K562 (cell line): ENCODE results near the gene DET1. TPM values are rescaled to one million over a fixed set of nuclear protein-coding genes. Genes with fewer than 3 reads are reported as not detected.

Source experiments
- ATAC-seq: fragments of 200-7000 bp; cut with Tn5 transposase; 3 replicates; pipeline ENCODE4 v1.9.1; 2020; ENCODE audit warnings: moderate library complexity
- BruUV-seq: library from RNA; stranded (reverse); fragments of 400-500 nt; replicated peaks from 2 replicates; lab custom pipeline; 2021; lab: Mats Ljungman, UMichigan
- CTCF ChIA-PET: fragments of 300-600 bp; formaldehyde crosslinking; extraction: SDS; loops from one replicate; lab custom pipeline; 2021; ENCODE audit warnings: low intra/inter-chr PET ratio; lab: Yijun Ruan, JAX
- POLR2A ChIA-PET: fragments of 300-600, 350-650 bp; sonication (Branson Sonifier 250); formaldehyde crosslinking; extraction: SDS; loops from one replicate; lab custom pipeline; 2021; ENCODE audit warnings: antibody characterized with exemption, inconsistent platforms; lab: Yijun Ruan, JAX
- DNase-seq, 4 experiments: peaks; one replicate each; pipeline versions ENCODE4 v3.0.0 to v3.0.0-alpha.2; 2011 to 2018; ENCODE audit warnings: low spot score in 3 of 4, mixed read lengths in 3 of 4; ENCODE audit errors: extremely low read depth in 1 of 4
- FAIRE-seq: peaks from 2 replicates; lab custom pipeline; 2011; peaks lifted over from hg19 to GRCh38; lab: Jason Lieb, UNC
- H2AFZ ChIP-seq: 2 replicates; pipeline ENCODE4 v1.6.0; 2011; ENCODE audit warnings: low read depth, low read length, control low read depth, inconsistent platforms
- H3K27ac ChIP-seq: fragments of 200-600 bp; 3 replicates; pipeline ENCODE4 v1.8.0; 2011; ENCODE audit warnings: low read depth, mild to moderate bottlenecking, control low read depth, inconsistent platforms, low read length, moderate library complexity, mixed read lengths; ENCODE audit errors: extremely low read depth
- H3K27me3 ChIP-seq, 2 experiments: fragments of 300-600 bp in 1 of 2; 2 replicates in 1 of 2; 3 replicates in 1 of 2; pipeline versions ENCODE4 v1.6.0 to v1.8.0; 2011; ENCODE audit warnings: inconsistent platforms in 2 of 2, low read length in 2 of 2, mild to moderate bottlenecking in 1 of 2, mixed read lengths in 1 of 2, moderate library complexity in 1 of 2; ENCODE audit not compliant: control insufficient read depth in 2 of 2, insufficient read depth in 2 of 2
- H3K36me3 ChIP-seq: fragments of 300-600 bp; 3 replicates; pipeline ENCODE4 v1.8.0; 2011; ENCODE audit warnings: mild to moderate bottlenecking, low read length, inconsistent platforms; ENCODE audit not compliant: control insufficient read depth, insufficient read depth
- H3K4me1 ChIP-seq, 2 experiments: fragments of 200-600 bp in 1 of 2; replicated peaks in 1 of 2; 2 replicates in 1 of 2; 3 replicates in 1 of 2; pipeline versions ENCODE4 v1.5.1 to v1.8.0; 2011; ENCODE audit warnings: inconsistent platforms in 2 of 2, low read length in 2 of 2, mild to moderate bottlenecking in 1 of 2, mixed read lengths in 1 of 2, moderate library complexity in 1 of 2; ENCODE audit not compliant: control insufficient read depth in 2 of 2, insufficient read depth in 2 of 2
- H3K4me2 ChIP-seq: 2 replicates; pipeline ENCODE4 v1.6.1; 2011; ENCODE audit warnings: low read length, control low read depth, inconsistent platforms, mixed read lengths; ENCODE audit not compliant: insufficient read depth
- H3K4me3 ChIP-seq: fragments of 200-600 bp; sonication (generic), shearing (Covaris generic); 2 replicates; pipeline ENCODE4 v1.5.1; 2016; ENCODE audit warnings: control low read depth, inconsistent platforms
- H3K79me2 ChIP-seq: fragments of 200-600 bp; 3 replicates; pipeline ENCODE4 v1.8.0; 2011; ENCODE audit warnings: low read length, inconsistent platforms; ENCODE audit not compliant: control insufficient read depth, insufficient read depth
- H3K9ac ChIP-seq, 2 experiments: 2 replicates each; pipeline versions ENCODE4 v1.6.0 to v1.6.1; 2011; ENCODE audit warnings: low read depth in 2 of 2, low read length in 2 of 2, control low read depth in 1 of 2, inconsistent platforms in 1 of 2, mild to moderate bottlenecking in 1 of 2, mixed read lengths in 1 of 2; ENCODE audit not compliant: insufficient read depth in 1 of 2
- H3K9me1 ChIP-seq: one replicate; pipeline ENCODE4 v1.6.0; 2011; ENCODE audit warnings: inconsistent platforms, mild to moderate bottlenecking, low read length, moderate library complexity; ENCODE audit not compliant: control insufficient read depth, insufficient read depth
- H3K9me3 ChIP-seq: replicated peaks from 2 replicates; pipeline ENCODE4 v1.5.1; 2011; ENCODE audit warnings: low read depth, low read length, inconsistent platforms; ENCODE audit not compliant: control insufficient read depth, insufficient read depth
- H4K20me1 ChIP-seq: replicated peaks from 2 replicates; pipeline ENCODE4 v1.6.1; 2011; ENCODE audit warnings: low read length, inconsistent platforms, mixed read lengths; ENCODE audit not compliant: control insufficient read depth, insufficient read depth
- BMI1 ChIP-seq: fragments of 150-350 bp; IDR thresholded peaks from 2 replicates; pipeline ENCODE4 v1.6.1; 2014; ENCODE audit warnings: low read length
- GABPB1 ChIP-seq: sonication (generic); formaldehyde crosslinking; IDR thresholded peaks from 2 replicates; pipeline ENCODE4 v1.8.0; 2022; ENCODE audit warnings: mild to moderate bottlenecking, missing genetic modification reagents
- HDGF ChIP-seq: fragments of 450-650 bp; IDR thresholded peaks from 2 replicates; pipeline ENCODE4 v1.6.1; 2016
- STAG1 ChIP-seq: sonication (generic); formaldehyde crosslinking; IDR thresholded peaks from 2 replicates; pipeline ENCODE4 v1.5.0; 2020; ENCODE audit warnings: missing genetic modification reagents, borderline replicate concordance
- WHSC1 ChIP-seq: IDR thresholded peaks from one replicate; pipeline ENCODE4 v1.6.1; 2012; ENCODE audit warnings: low read length, control low read depth, inconsistent platforms
- ZNF133 ChIP-seq: fragments of 250-450 bp; sonication (Bioruptor Pico); IDR thresholded peaks from 2 replicates; pipeline ENCODE4 v1.4.0; 2020; ENCODE audit warnings: mild to moderate bottlenecking
- WGBS: fragments of 100-300 bp; shearing (Covaris generic); methylation state at CpG from one replicate; pipeline ENCODE4 v1.1.6; 2016; ENCODE audit warnings: low coverage, mixed read lengths; ENCODE audit not compliant: insufficient coverage; ENCODE audit errors: missing lambda C conversion rate; 5-methylcytosine and 5-hydroxymethylcytosine counted together
- in situ Hi-C: fragments of 300-500 bp; cut with MboI; formaldehyde crosslinking; loops from 4 replicates; pipeline ENCODE4 v1.15.0; 2018; ENCODE audit warnings: inconsistent platforms, mixed read lengths
- intact Hi-C: fragments of 100-400 bp; cut with micrococcal nuclease; formaldehyde crosslinking; loops from 2 replicates; pipeline ENCODE4 v1.14.2; 2022
- polyA plus RNA-seq, 8 experiments: library from polyadenylated mRNA; depleted of rRNA in 4 of 8; stranded (reverse) in 5 of 8; unstranded in 3 of 8; fragments of >200 nt; fragmentation: Nextera tagmentation in 2 of 8; fragmentation: Illumina TruSeq in 1 of 8; extraction: Ambion mirVana in 2 of 8; extraction: Trizol in 1 of 8; gene quantifications; 2 replicates each; pipeline versions ENCODE4 v1.2.1 to v1.2.3, GENCODE V29; 2011 to 2014; ENCODE audit warnings: inconsistent platforms in 1 of 8, missing spikeins in 1 of 8
- total RNA-seq, 7 experiments: library from RNA; depleted of rRNA in 6 of 7; stranded (reverse); fragments of >200 nt in 6 of 7; fragmentation: Illumina TruSeq in 2 of 7; extraction: Trizol in 2 of 7; gene quantifications; 2 replicates each; pipeline versions ENCODE4 v1.2.1 to v1.2.3, GENCODE V29; 2011 to 2021; ENCODE audit warnings: low replicate concordance in 1 of 7
- TF ChIP-seq, protein P1 (sequence below): fragments of 250-450 bp; sonication (Bioruptor Pico); IDR thresholded peaks from 2 replicates; pipeline ENCODE4 v1.4.0; 2020; ENCODE audit warnings: mild to moderate bottlenecking, moderate library complexity
- TF ChIP-seq, protein P2 (sequence below): fragments of 450-650 bp; IDR thresholded peaks from 2 replicates; pipeline ENCODE4 v1.6.1; 2016
- TF ChIP-seq, protein P3 (sequence below): sonication (generic); formaldehyde crosslinking; IDR thresholded peaks from 2 replicates; pipeline ENCODE4 v1.8.0; 2022; ENCODE audit warnings: mild to moderate bottlenecking, missing genetic modification reagents

The DET1 gene
- total and polyA plus RNA-seq, 9 of the 15 experiments (the other 6 are each of a cell fraction or from before 2014, with no cell fraction given) = 4.2 to 8.1 (median 6.0) TPM

DNA sequence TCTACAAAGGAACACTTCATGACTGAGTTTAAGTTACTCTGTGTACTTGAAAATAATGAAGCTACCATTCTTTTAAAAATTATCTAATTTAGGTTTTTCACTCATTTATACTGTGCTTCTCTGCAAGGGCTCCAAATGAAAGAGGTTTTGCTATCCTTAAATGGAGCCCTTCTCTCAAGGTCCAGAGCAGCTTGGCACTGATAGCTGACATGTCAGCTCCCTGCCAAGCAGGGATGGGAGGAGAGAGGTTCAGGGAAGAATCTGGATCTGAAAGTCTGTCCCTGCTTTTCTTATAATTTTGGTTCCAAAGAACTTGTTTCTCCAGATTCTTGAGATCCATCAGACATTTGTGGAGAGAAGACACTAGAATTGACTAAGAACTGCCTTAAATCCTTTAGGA, 39.9 kb downstream of the DET1 start:
- in situ Hi-C loops = no loop called here

DNA sequence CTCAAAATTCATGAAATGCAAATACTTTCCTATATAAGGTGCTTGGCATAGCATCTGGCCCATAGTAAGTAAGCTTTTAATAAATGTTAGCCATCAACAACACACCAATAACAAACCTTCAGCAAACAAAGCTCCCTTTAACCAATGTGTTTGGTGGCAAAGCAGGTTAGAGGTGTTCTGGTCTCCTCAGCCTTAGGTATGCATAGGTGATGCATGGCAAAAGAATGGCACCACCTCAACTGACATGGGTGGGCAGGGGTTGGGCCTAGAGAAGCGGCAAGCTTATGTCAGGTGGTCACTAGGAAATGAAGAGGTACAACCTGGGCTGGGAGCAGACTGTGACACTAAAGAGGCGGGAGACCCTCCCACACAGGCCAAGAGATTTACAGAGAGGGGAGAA, 40.8 kb downstream of the DET1 start:
- Histone ChIP-seq H4K20me1 (no peaks in the 10 kb centered on the region), H3K36me3 (0 out of 3 replicates have a peak, but pooled peaks cover 2% of the 10 kb centered on the region), H3K9me3 (no peaks in the 10 kb centered on the region), H3K4me3 (no peak overlapping the region), H3K9me1 (no peaks in the 10 kb centered on the region), H2AFZ (no peak overlapping the region), H3K27ac (no peak overlapping the region), H3K4me1 (no peaks in the 10 kb centered on the region), H3K4me2 (no peak overlapping the region), H3K79me2 (no peaks in the 10 kb centered on the region), H3K9ac (no peak overlapping the region)
- ATAC-seq (no peak), FAIRE-seq (no peak), DNase-seq (no peak)
- in situ Hi-C loops = no loop called here
- intact Hi-C loops = no loop called here
- 80% methylated on average over 2 of the region's 2 CpGs for WGBS
- BruUV-seq = no TSS peak
- CTCF ChIA-PET = no interaction called here
- TF ChIP-seq, protein P1, sequence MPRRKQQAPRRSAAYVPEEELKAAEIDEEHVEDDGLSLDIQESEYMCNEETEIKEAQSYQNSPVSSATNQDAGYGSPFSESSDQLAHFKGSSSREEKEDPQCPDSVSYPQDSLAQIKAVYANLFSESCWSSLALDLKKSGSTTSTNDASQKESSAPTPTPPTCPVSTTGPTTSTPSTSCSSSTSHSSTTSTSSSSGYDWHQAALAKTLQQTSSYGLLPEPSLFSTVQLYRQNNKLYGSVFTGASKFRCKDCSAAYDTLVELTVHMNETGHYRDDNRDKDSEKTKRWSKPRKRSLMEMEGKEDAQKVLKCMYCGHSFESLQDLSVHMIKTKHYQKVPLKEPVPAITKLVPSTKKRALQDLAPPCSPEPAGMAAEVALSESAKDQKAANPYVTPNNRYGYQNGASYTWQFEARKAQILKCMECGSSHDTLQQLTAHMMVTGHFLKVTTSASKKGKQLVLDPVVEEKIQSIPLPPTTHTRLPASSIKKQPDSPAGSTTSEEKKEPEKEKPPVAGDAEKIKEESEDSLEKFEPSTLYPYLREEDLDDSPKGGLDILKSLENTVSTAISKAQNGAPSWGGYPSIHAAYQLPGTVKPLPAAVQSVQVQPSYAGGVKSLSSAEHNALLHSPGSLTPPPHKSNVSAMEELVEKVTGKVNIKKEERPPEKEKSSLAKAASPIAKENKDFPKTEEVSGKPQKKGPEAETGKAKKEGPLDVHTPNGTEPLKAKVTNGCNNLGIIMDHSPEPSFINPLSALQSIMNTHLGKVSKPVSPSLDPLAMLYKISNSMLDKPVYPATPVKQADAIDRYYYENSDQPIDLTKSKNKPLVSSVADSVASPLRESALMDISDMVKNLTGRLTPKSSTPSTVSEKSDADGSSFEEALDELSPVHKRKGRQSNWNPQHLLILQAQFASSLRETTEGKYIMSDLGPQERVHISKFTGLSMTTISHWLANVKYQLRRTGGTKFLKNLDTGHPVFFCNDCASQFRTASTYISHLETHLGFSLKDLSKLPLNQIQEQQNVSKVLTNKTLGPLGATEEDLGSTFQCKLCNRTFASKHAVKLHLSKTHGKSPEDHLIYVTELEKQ = no peak
- TF ChIP-seq WHSC1 = no peak
- no peak for TF ChIP-seq ZNF133 (CRISPR knock-in tag)
- no peak for TF ChIP-seq HDGF
- no peak for TF ChIP-seq BMI1
- TF ChIP-seq, protein P2, sequence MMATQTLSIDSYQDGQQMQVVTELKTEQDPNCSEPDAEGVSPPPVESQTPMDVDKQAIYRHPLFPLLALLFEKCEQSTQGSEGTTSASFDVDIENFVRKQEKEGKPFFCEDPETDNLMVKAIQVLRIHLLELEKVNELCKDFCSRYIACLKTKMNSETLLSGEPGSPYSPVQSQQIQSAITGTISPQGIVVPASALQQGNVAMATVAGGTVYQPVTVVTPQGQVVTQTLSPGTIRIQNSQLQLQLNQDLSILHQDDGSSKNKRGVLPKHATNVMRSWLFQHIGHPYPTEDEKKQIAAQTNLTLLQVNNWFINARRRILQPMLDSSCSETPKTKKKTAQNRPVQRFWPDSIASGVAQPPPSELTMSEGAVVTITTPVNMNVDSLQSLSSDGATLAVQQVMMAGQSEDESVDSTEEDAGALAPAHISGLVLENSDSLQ = no peak
- no peak for TF ChIP-seq STAG1 (CRISPR knock-in tag)
- TF ChIP-seq GABPB1 = no peak
- TF ChIP-seq, all 486 proteins: peak for 0
- POLR2A ChIA-PET = interaction anchor here (1.1 kb wide), 1 partner anchor 13 kb away, joined by 3 read pairs; no protein-coding TSS in a partner anchor
- H3K27me3 ChIP-seq = no peaks in the 10 kb centered on the region

More for the DNA sequence above, 39.9 kb downstream of the DET1 start:
- Histone ChIP-seq H3K4me2 (no peak overlapping the region), H4K20me1 (no peaks in the 10 kb centered on the region), H3K27ac (no peak overlapping the region), H3K4me1 (no peaks in the 10 kb centered on the region), H3K36me3 (peaks cover 9% of the 10 kb centered on the region; the same call in 2 of the 3 replicates), H3K79me2 (no peaks in the 10 kb centered on the region), H3K27me3 (no peaks in the 10 kb centered on the region), H3K9ac (no peak overlapping the region), H3K9me3 (no peaks in the 10 kb centered on the region), H3K4me3 (no peak overlapping the region), H2AFZ (no peak overlapping the region), H3K9me1 (no peaks in the 10 kb centered on the region)
- TF ChIP-seq, protein P3, sequence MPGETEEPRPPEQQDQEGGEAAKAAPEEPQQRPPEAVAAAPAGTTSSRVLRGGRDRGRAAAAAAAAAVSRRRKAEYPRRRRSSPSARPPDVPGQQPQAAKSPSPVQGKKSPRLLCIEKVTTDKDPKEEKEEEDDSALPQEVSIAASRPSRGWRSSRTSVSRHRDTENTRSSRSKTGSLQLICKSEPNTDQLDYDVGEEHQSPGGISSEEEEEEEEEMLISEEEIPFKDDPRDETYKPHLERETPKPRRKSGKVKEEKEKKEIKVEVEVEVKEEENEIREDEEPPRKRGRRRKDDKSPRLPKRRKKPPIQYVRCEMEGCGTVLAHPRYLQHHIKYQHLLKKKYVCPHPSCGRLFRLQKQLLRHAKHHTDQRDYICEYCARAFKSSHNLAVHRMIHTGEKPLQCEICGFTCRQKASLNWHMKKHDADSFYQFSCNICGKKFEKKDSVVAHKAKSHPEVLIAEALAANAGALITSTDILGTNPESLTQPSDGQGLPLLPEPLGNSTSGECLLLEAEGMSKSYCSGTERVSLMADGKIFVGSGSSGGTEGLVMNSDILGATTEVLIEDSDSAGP (CRISPR knock-in tag) = no peak
- FAIRE-seq (no peak), DNase-seq (no peak), ATAC-seq (no peak)
- ChIA-PET CTCF (no interaction called here), POLR2A (interaction anchor here (0.6 to 1.6 kb wide), 3 partner anchors 9 to 39 kb away, joined by 3 to 6 read pairs (median 3); partner anchors contain the start of genes MRPL46 and MRPS11)
- intact Hi-C loops = no loop called here
- no TSS peak for BruUV-seq
